BLaER1 treated with 17β-estradiol and CSF1 and Interleukin-3, amounts not matched to agents 10 nM and 100 nM (cell line): ENCODE results near the gene HIP1R.

Experiments
- H3K27ac ChIP-seq, 11 experiments: shearing (Covaris generic); formaldehyde crosslinking; 2 replicates each; pipeline ENCODE4 v1.8.1; 2022
- H3K27me3 ChIP-seq, 11 experiments: shearing (Covaris generic); formaldehyde crosslinking; 2 replicates each; pipeline ENCODE4 v1.8.1; 2022
- H3K36me3 ChIP-seq, 11 experiments: shearing (Covaris generic); formaldehyde crosslinking; 2 replicates each; pipeline ENCODE4 v1.8.1; 2022
- H3K4me1 ChIP-seq, 10 experiments: shearing (Covaris generic); formaldehyde crosslinking; 2 replicates each; pipeline ENCODE4 v1.8.1; 2022
- H3K4me2 ChIP-seq, 11 experiments: shearing (Covaris generic); formaldehyde crosslinking; 2 replicates each; pipeline ENCODE4 v1.8.1; 2022
- H3K4me3 ChIP-seq, 10 experiments: shearing (Covaris generic); formaldehyde crosslinking; 2 replicates each; pipeline ENCODE4 v1.8.1; 2022
- H3K9ac ChIP-seq, 11 experiments: shearing (Covaris generic); formaldehyde crosslinking; 2 replicates each; pipeline ENCODE4 v1.8.1; 2022
- H3K9me3 ChIP-seq, 11 experiments: shearing (Covaris generic); formaldehyde crosslinking; replicated peaks in 1 of 11; 2 replicates each; pipeline ENCODE4 v1.8.1; 2022
- H4K20me1 ChIP-seq, 11 experiments: shearing (Covaris generic); formaldehyde crosslinking; 2 replicates each; pipeline ENCODE4 v1.8.1; 2022
- Cebpa-rat ChIP-seq, 11 experiments: shearing (Covaris generic); IDR thresholded peaks; 2 replicates each; pipeline ENCODE4 v1.8.1; 2022

HIP1R gene

DNA sequence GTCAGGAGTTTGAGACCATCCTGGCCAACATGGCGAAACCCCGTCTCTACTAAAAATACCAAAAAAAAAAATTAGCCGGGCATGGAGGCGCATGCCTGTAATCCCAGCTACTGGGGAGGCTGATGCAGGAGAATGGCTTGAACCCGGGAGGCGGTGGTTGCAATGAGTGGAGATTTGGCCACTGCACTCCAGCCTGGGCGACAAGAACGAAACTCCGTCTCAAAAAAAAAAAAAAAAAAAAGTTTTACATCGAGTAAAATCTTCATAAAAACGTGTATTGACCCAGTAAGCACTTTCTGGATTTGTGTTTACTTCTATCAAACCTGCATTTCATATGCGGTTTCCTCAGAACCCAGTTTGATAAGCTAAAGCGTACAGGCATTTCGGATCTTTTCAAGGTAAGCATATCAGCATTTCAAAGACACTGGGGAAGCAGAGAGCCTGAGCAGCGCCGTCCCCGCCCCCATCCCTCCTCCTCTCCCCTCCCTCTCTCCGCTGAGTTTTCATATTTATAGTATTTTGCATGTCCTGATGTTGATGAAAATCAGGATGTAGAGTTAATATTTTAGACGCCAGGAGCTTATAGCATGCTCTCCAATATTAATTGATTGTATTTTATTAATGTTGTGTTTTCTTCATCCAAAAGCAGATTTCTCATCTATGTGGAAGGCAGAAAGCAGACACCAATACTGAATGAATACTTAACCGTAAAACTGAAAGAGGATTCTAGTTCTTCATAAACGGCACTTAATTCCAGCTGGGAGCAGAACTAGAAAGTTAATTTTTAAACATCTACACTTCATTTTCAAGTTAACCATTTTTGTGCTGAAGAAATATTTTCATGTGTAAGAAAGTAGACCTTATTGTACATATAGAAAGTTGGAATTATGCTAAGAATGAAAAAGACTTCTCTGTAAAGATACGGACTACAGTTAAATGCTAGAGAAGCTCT, 9.2 kb upstream of the HIP1R start:
- Histone ChIP-seq H3K36me3 (no peaks in the 10 kb centered on the region), H3K4me3 (no peak overlapping the region; a peak in 1 of 20 replicates), H3K27ac (no peak overlapping the region), H3K9me3 (no peaks in the 10 kb centered on the region), H4K20me1 (no peaks in the 10 kb centered on the region), H3K9ac (0 out of 22 replicates have a peak overlapping the region, but pooled peaks of 1 of the 11 experiments have one; percentile 45), H3K4me2 (peak overlapping the region; percentile 46 to 63 (median 53); a peak in 21 of 22 replicates), H3K27me3 (peaks cover 0 to 5% (median 0%) of the 10 kb centered on the region in 11 experiments; a peak in 2 of 22 replicates), H3K4me1 (peaks cover 2 to 32% (median 11%) of the 10 kb centered on the region in 10 experiments; a peak in 16 of 20 replicates)
- TF ChIP-seq Cebpa-rat (IDR thresholded peaks at IDR 0.05), result no peak

DNA sequence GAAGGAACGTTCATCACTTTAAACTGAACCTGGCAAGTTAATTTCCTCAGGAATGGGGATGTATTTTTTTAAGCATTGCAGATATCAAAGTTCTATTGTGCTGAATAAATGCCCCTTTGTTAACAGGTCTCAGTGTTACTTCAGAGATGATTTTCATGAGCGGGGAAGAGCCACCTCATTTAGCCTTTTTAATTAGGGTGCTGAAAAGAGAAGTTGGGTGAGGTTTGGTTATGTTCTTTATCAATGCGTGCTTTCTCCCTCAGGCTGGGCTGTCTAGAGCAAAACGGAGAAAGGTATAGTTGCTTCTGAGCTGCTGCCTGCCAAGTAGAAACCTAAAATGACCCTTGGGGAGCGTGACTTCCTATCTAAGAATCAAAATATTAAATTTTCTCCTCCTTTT, 8.0 kb upstream of the HIP1R start:
- Histone ChIP-seq H3K27ac (no peak overlapping the region), H4K20me1 (no peaks in the 10 kb centered on the region), H3K4me1 (peaks cover 0 to 25% (median 9%) of the 10 kb centered on the region in 10 experiments; a peak in 12 of 20 replicates), H3K4me2 (0 out of 22 replicates have a peak overlapping the region, but pooled peaks of 1 of the 11 experiments have one; percentile 19), H3K36me3 (no peaks in the 10 kb centered on the region), H3K9ac (no peak overlapping the region), H3K9me3 (no peaks in the 10 kb centered on the region), H3K4me3 (no peak overlapping the region), H3K27me3 (peaks cover 0 to 5% (median 0%) of the 10 kb centered on the region in 11 experiments; a peak in 2 of 22 replicates)
- TF ChIP-seq Cebpa-rat (IDR thresholded peaks at IDR 0.05), result no peak

DNA sequence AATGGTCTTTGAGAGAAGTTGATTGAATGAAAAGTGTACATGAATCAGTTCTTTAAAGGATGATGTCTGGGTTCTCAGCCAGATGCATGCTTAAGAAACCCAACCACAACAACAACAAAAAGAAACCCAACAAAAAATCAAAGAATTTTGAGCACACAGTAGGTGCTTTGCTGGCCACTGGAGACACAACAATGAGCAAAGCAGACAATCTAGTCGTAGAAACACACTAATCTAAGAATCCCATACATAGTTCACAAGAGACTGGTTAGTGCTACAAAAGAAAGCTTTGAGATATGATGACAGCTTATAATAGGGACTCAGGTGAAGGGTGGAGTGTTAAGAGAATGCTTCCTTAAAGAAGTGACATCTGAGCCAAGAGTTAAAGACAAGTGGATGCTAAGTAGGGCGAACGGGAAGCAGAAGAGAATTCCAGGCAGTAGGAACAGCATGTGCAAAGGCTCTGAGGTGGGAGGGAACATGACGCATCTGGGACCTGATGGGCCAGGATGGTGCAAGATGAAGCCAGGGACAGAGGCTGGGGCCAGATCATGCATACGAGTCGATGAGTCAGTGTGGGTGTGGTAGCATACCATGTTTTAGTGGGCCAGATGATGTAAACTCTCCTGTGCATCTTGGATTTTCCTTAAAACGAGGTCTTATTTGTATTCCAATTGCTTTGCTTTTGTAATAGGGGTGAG, 4.6 kb upstream of the HIP1R start:
- Histone ChIP-seq H3K4me1 (peaks cover 0 to 17% (median 13%) of the 10 kb centered on the region in 10 experiments; a peak in 16 of 20 replicates), H3K4me2 (no peak overlapping the region), H3K4me3 (no peak overlapping the region), H3K9me3 (no peaks in the 10 kb centered on the region), H4K20me1 (no peaks in the 10 kb centered on the region), H3K9ac (no peak overlapping the region), H3K27ac (no peak overlapping the region), H3K36me3 (no peaks in the 10 kb centered on the region), H3K27me3 (peaks cover 0 to 5% (median 0%) of the 10 kb centered on the region in 11 experiments; a peak in 3 of 22 replicates)
- no peak for TF ChIP-seq Cebpa-rat (IDR thresholded peaks at IDR 0.05)

DNA sequence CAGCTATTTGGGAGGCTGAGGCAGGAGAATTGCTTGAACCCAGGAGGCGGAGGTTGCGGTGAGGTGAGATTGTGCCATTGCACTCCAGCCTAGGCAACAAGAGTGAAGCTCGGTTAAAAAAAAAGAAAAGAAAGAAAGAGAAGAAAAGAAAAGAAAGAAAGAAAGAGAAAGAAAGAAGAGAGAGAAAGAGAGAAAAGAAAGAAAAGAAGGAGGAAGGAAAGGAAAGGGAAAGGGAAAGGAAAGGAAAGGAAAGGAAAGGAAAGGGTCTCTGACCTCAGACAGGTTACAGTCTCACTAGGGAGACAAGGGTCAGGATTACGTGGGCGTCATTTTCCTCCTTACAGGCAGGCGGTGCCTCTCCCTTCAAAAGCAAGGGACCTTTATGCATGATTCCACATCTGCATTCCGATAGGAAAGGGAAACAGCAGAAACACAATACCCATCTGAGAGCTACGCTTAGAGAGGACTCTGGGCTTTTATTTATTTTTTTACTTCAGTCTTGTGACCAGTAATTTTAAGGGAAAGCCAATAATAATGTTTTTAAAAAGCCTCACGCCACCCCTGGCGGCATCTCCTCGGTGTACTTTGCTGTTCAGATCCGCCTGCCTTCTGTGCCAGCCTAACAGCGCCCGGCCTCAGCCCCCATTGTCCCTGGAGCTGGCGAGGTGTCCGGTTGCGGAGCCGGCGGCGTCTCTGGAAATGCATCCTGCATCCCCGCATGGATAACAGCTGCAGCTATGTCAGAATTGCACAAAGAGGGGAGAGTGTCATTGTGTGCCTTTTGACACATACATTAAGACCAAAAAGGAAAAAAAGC, 945 bp upstream of the HIP1R start:
- peak overlapping the region; percentile 75 to 94 (median 83) for H3K4me2 ChIP-seq
- TF ChIP-seq Cebpa-rat (IDR thresholded peaks at IDR 0.05), result no peak
- H4K20me1 ChIP-seq, result peaks cover 0 to 26% (median 0%) of the 10 kb centered on the region in 11 experiments; a peak in 7 of 22 replicates
- H3K36me3 ChIP-seq, result peaks cover 0 to 7% (median 0%) of the 10 kb centered on the region in 11 experiments; a peak in 1 of 22 replicates
- peak overlapping the region in 8 of 11 experiments; percentile 16 to 58 (median 44); a peak in 13 of 22 replicates for H3K9ac ChIP-seq
- no peaks in the 10 kb centered on the region for H3K9me3 ChIP-seq
- H3K27ac ChIP-seq, result peak overlapping the region in 3 of 11 experiments; percentile 22 to 41 (median 27); a peak in 2 of 22 replicates
- H3K27me3 ChIP-seq, result peaks cover 0 to 21% (median 0%) of the 10 kb centered on the region in 11 experiments; a peak in 3 of 22 replicates
- H3K4me3 ChIP-seq, result peak overlapping the region; percentile 38 to 84 (median 76); a peak in 18 of 20 replicates
- peaks cover 16 to 43% (median 35%) of the 10 kb centered on the region in 10 experiments for H3K4me1 ChIP-seq

DNA sequence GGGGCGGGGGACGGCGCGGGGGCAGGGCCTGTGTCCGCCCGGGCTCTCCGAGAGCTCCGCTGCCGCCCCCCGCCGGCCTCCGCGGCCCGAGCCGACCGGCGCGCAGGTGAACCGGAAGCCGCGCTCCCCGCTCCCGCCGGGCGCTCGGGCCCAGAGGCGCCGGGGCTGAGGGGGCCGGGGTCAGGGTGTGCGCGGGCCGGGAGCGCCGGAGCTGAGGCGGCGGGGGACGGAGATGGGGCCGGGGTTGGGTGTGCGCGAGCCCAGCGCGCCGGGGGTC, 431 bp downstream of the HIP1R start:
- Histone ChIP-seq H3K9me3 (no peaks in the 10 kb centered on the region), H3K4me1 (peaks cover 16 to 57% (median 49%) of the 10 kb centered on the region in 10 experiments), H3K4me3 (peak overlapping the region; percentile 67 to 91 (median 79)), H3K36me3 (peaks cover 0 to 21% (median 0%) of the 10 kb centered on the region in 11 experiments; a peak in 5 of 22 replicates), H4K20me1 (peaks cover 0 to 40% (median 0%) of the 10 kb centered on the region in 11 experiments; a peak in 8 of 22 replicates), H3K4me2 (peak overlapping the region; percentile 81 to 99 (median 95)), H3K27me3 (peaks cover 0 to 21% (median 0%) of the 10 kb centered on the region in 11 experiments; a peak in 3 of 22 replicates), H3K27ac (peak overlapping the region in 10 of 11 experiments; percentile 29 to 78 (median 74); a peak in 18 of 22 replicates), H3K9ac (peak overlapping the region; percentile 74 to 91 (median 80))
- TF ChIP-seq Cebpa-rat (IDR thresholded peaks at IDR 0.05), result no peak

DNA sequence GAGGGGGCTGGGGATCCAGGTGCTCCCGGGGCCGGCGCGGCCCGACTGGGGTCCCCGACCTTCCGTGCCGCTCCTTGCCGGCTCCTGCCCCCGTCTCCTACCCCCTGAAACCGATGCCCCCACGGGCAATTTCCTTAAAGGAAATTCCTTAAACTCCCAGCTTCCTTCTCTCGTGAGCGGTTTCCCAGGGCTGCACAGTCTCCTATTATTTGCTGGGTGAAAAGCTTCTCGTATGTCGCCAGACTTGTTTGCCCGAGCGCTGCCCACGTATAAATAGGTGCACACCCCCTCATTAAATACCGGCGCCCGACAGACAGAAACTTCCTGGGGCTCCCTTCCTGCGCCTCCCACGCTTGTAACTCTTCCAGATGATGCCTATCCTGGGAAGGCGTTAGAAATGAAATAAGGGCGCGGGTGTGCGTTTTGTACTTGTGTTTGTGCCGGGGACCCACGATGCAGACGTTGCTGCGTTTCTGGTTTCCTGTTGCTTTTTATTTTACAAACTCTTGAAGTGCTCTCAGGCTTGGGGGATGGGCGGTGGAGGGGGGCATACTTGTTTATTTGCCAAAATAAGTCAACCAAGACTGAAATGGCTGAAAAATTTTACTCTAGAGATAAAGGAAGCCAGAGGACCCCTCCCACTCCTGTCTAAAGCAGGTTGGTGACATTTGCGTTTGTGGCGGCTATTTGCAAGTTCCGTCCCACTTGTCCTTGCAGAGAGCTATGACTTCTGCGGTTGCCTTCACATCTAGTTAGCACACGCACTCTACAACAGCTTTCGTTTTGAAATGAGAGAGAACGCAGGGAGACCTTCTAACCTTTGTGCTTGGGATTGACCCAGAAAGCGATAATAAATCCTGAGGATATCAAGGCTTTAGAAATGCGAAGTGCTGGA, 1.0 kb downstream of the HIP1R start:
- Histone ChIP-seq H3K9ac (peak overlapping the region; percentile 74 to 91 (median 80)), H3K4me1 (peaks cover 16 to 62% (median 55%) of the 10 kb centered on the region in 10 experiments), H4K20me1 (peaks cover 0 to 46% (median 0%) of the 10 kb centered on the region in 11 experiments; a peak in 9 of 22 replicates), H3K27ac (peak overlapping the region in 10 of 11 experiments; percentile 29 to 78 (median 74); a peak in 18 of 22 replicates), H3K27me3 (peaks cover 0 to 21% (median 0%) of the 10 kb centered on the region in 11 experiments; a peak in 3 of 22 replicates), H3K9me3 (no peaks in the 10 kb centered on the region), H3K4me3 (peak overlapping the region; percentile 67 to 91 (median 79)), H3K36me3 (peaks cover 0 to 21% (median 0%) of the 10 kb centered on the region in 11 experiments; a peak in 5 of 22 replicates), H3K4me2 (peak overlapping the region; percentile 81 to 99 (median 95))
- TF ChIP-seq Cebpa-rat (IDR thresholded peaks at IDR 0.05), result peak in 1 of 11 experiments; percentile 48; a peak in 1 of 22 replicates
